CD4-positive, alpha-beta memory T cell (primary cell): ENCODE data around the gene KLHL22. TPM values are rescaled to one million over a fixed set of nuclear protein-coding genes. Genes with fewer than 3 reads are reported as not detected.

ENCODE experiments used
- CTCF ChIA-PET: fragments of 350-600 bp; sonication (Branson Sonifier 250); formaldehyde crosslinking; loops from one replicate; lab custom pipeline; 2021; ENCODE audit warnings: inconsistent platforms; ENCODE audit not compliant: partially characterized antibody; lab: Charles Lee
- POLR2A ChIA-PET: fragments of 350-600 bp; sonication (Branson Sonifier 250); formaldehyde crosslinking; loops from one replicate; lab custom pipeline; 2021; ENCODE audit not compliant: partially characterized antibody; lab: Charles Lee
- DNase-seq, 5 donors: peaks; one replicate each; pipeline versions ENCODE4 v3.0.0 to v3.0.0-alpha.2; 2020 to 2022; ENCODE audit warnings: mixed read lengths in 1 of 5
- H3K27ac ChIP-seq: one replicate; pipeline ENCODE4 v1.7.0; 2013; ENCODE audit warnings: low read depth, low read length
- H3K27me3 ChIP-seq: 2 replicates; pipeline ENCODE4 v1.7.0; 2013; ENCODE audit warnings: mild to moderate bottlenecking, low read length, moderate library complexity; ENCODE audit not compliant: insufficient read depth
- H3K36me3 ChIP-seq: 2 replicates; pipeline ENCODE4 v1.7.0; 2013; ENCODE audit warnings: mild to moderate bottlenecking, low read length, moderate library complexity; ENCODE audit not compliant: insufficient read depth
- H3K4me1 ChIP-seq: 2 replicates; pipeline ENCODE4 v1.7.0; 2013; ENCODE audit warnings: mild to moderate bottlenecking, low read length, moderate library complexity; ENCODE audit not compliant: insufficient read depth
- H3K4me3 ChIP-seq, 2 donors: one replicate each; pipeline ENCODE4 v1.7.0; 2013; ENCODE audit warnings: low read length in 2 of 2, mild to moderate bottlenecking in 1 of 2
- H3K9me3 ChIP-seq, 2 donors: one replicate each; pipeline ENCODE4 v1.7.0; 2013; ENCODE audit warnings: low read length in 2 of 2, control low read depth in 1 of 2; ENCODE audit not compliant: control insufficient read depth in 1 of 2
- H3K27ac Mint-ChIP-seq, 7 donors: one replicate each; pipeline ENCODE4 v1.8.0; 2020 to 2021; ENCODE audit warnings: mixed read lengths in 7 of 7, mild to moderate bottlenecking in 6 of 7, inconsistent platforms in 3 of 7, moderate library complexity in 3 of 7
- H3K27me3 Mint-ChIP-seq, 2 donors: one replicate each; pipeline ENCODE4 v1.8.0; 2020 to 2021; ENCODE audit warnings: mixed read lengths in 2 of 2
- H3K36me3 Mint-ChIP-seq, 2 donors: one replicate each; pipeline ENCODE4 v1.8.0; 2020 to 2021; ENCODE audit warnings: mixed read lengths in 2 of 2, inconsistent platforms in 1 of 2, mild to moderate bottlenecking in 1 of 2
- H3K4me1 Mint-ChIP-seq, 4 donors: one replicate each; pipeline ENCODE4 v1.8.0; 2020 to 2021; ENCODE audit warnings: mixed read lengths in 4 of 4, mild to moderate bottlenecking in 1 of 4
- H3K4me3 Mint-ChIP-seq, 8 donors: one replicate each; pipeline ENCODE4 v1.8.0; 2020 to 2021; ENCODE audit warnings: mixed read lengths in 8 of 8, mild to moderate bottlenecking in 7 of 8, moderate library complexity in 6 of 8, inconsistent platforms in 3 of 8
- H3K9me3 Mint-ChIP-seq, 8 donors: one replicate each; pipeline ENCODE4 v1.8.0; 2020 to 2021; ENCODE audit warnings: mixed read lengths in 8 of 8, mild to moderate bottlenecking in 5 of 8, inconsistent platforms in 3 of 8, moderate library complexity in 1 of 8
- intact Hi-C: fragments of 100-400 bp; cut with micrococcal nuclease; formaldehyde crosslinking; loops from one replicate; pipeline ENCODE4 v1.15.1; 2023
- polyA plus RNA-seq, 2 donors: library from polyadenylated mRNA; unstranded; fragments of 300-500 nt; fragmentation: Illumina TruSeq; gene quantifications; one replicate each; pipeline ENCODE4 v1.2.3, GENCODE V29; 2021
- total RNA-seq, 2 experiments: library from RNA; stranded (reverse); gene quantifications; one replicate each; pipeline ENCODE4 v1.2.3, GENCODE V29; 2021

Gene KLHL22
- total and polyA plus RNA-seq, 4 experiments from 2014 or later: 19.4 to 63.1 (median 42.0) TPM

GRCh38 chr22:20458530-20459151, 37.0 kb downstream of the KLHL22 start:
- Histone ChIP-seq H3K36me3 (peaks cover 5% of the 10 kb centered on the region), H3K9me3 (no peaks in the 10 kb centered on the region), H3K27me3 (no peaks in the 10 kb centered on the region), H3K4me1 (peaks cover 40% of the 10 kb centered on the region), H3K4me3 (no peak overlapping the region), H3K27ac (no peak overlapping the region)
- H3K4me3 Mint-ChIP-seq: no peak overlapping the region
- no peaks in the 10 kb centered on the region for H3K27me3 Mint-ChIP-seq
- ChIA-PET POLR2A (interaction anchor here (1.0 to 1.1 kb wide), 2 partner anchors 22 to 93 kb away, joined by 3 read pairs; no protein-coding TSS in a partner anchor), CTCF (interaction anchor here (0.7 to 1.0 kb wide), 2 partner anchors 40 to 138 kb away, joined by 4 to 6 read pairs; no protein-coding TSS in a partner anchor)
- H3K36me3 Mint-ChIP-seq: peaks cover 34 to 45% of the 10 kb centered on the region in 2 donors
- H3K27ac Mint-ChIP-seq: peak overlapping the region in 3 of 7 donors; percentile 35 to 70 (median 47)
- intact Hi-C loops: no loop called here
- H3K4me1 Mint-ChIP-seq: peaks cover 30 to 65% (median 38%) of the 10 kb centered on the region in 4 donors
- H3K9me3 Mint-ChIP-seq: peaks cover 0 to under 1% (median 0%) of the 10 kb centered on the region in 8 donors
- no peak for DNase-seq

- intact Hi-C loops: loop anchor here (2.0 kb wide), 1 partner anchor 39 kb away; no protein-coding TSS in a partner anchor
- Mint-ChIP-seq H3K4me3 (no peak overlapping the region), H3K4me1 (peaks cover 21 to 56% (median 30%) of the 10 kb centered on the region in 4 donors), H3K27ac (peak overlapping the region in 3 of 7 donors; percentile 18 to 48 (median 27)), H3K36me3 (peaks cover 37 to 45% of the 10 kb centered on the region in 2 donors), H3K9me3 (no peaks in the 10 kb centered on the region), H3K27me3 (no peaks in the 10 kb centered on the region)
- ChIA-PET POLR2A (interaction anchor here (1.7 to 1.9 kb wide), 2 partner anchors 29 to 102 kb away, joined by 6 to 8 read pairs; no protein-coding TSS in a partner anchor), CTCF (interaction anchor here (0.7 to 4.9 kb wide), 7 partner anchors 20 to 146 kb away, joined by 3 to 107 read pairs (median 6); no protein-coding TSS in a partner anchor)
- Histone ChIP-seq H3K27me3 (no peaks in the 10 kb centered on the region), H3K27ac (no peak overlapping the region), H3K4me1 (peaks cover 30% of the 10 kb centered on the region), H3K36me3 (peaks cover 5% of the 10 kb centered on the region), H3K4me3 (no peak overlapping the region), H3K9me3 (no peaks in the 10 kb centered on the region)
- no peak for DNase-seq
Measured at GRCh38 chr22:20457506-20458240, 37.9 kb downstream of the KLHL22 start.

- Mint-ChIP-seq H3K36me3 (peaks cover 41 to 53% of the 10 kb centered on the region in 2 donors), H3K27me3 (no peaks in the 10 kb centered on the region), H3K4me1 (peaks cover 18 to 51% (median 26%) of the 10 kb centered on the region in 4 donors), H3K9me3 (no peaks in the 10 kb centered on the region), H3K4me3 (no peak overlapping the region), H3K27ac (peak overlapping the region in 4 of 7 donors; percentile 37 to 75 (median 73))
- H3K4me3 ChIP-seq: no peak overlapping the region
- no peak for DNase-seq
- H3K36me3 ChIP-seq: peaks cover 5% of the 10 kb centered on the region
- intact Hi-C loops: loop anchor here (1.0 to 2.0 kb wide), 3 partner anchors 27 to 40 kb away; no protein-coding TSS in a partner anchor
- POLR2A ChIA-PET: interaction anchor here (1.4 to 3.3 kb wide), 5 partner anchors 8 to 103 kb away, joined by 4 to 14 read pairs (median 8); partner anchors contain the start of gene MED15
- no peaks in the 10 kb centered on the region for H3K27me3 ChIP-seq
- H3K27ac ChIP-seq: no peak overlapping the region
- CTCF ChIA-PET: interaction anchor here (0.6 to 4.9 kb wide), 27 partner anchors 8 to 299 kb away, joined by 3 to 107 read pairs (median 4); partner anchors contain the start of gene MED15
- peaks cover 25% of the 10 kb centered on the region for H3K4me1 ChIP-seq
- no peaks in the 10 kb centered on the region for H3K9me3 ChIP-seq
Measured at GRCh38 chr22:20456722-20457076, 38.9 kb downstream of the KLHL22 start.

- H3K4me1 ChIP-seq: peaks cover 25% of the 10 kb centered on the region
- peak; percentile 72 to 79 (median 74) for DNase-seq
- no peaks in the 10 kb centered on the region for H3K9me3 Mint-ChIP-seq
- H3K4me1 Mint-ChIP-seq: peaks cover 18 to 49% (median 25%) of the 10 kb centered on the region in 4 donors
- peaks cover 5% of the 10 kb centered on the region for H3K36me3 ChIP-seq
- no peaks in the 10 kb centered on the region for H3K27me3 Mint-ChIP-seq
- no peak overlapping the region for H3K4me3 ChIP-seq
- H3K4me3 Mint-ChIP-seq: peak overlapping the region in 3 of 8 donors; percentile 9 to 20 (median 15)
- intact Hi-C loops: loop anchor here (1.0 to 2.0 kb wide), 3 partner anchors 27 to 41 kb away; no protein-coding TSS in a partner anchor
- H3K27ac Mint-ChIP-seq: peak overlapping the region in 6 of 7 donors; percentile 2 to 75 (median 54)
- H3K27ac ChIP-seq: no peak overlapping the region
- ChIA-PET POLR2A (interaction anchor here (1.4 to 3.3 kb wide), 5 partner anchors 8 to 103 kb away, joined by 4 to 14 read pairs (median 8); partner anchors contain the start of gene MED15), CTCF (interaction anchor here (0.6 to 4.9 kb wide), 30 partner anchors 8 to 299 kb away, joined by 3 to 107 read pairs (median 4); partner anchors contain the start of gene MED15)
- no peaks in the 10 kb centered on the region for H3K27me3 ChIP-seq
- no peaks in the 10 kb centered on the region for H3K9me3 ChIP-seq
- peaks cover 44 to 56% of the 10 kb centered on the region in 2 donors for H3K36me3 Mint-ChIP-seq
Measured at GRCh38 chr22:20456064-20456721, 39.4 kb downstream of the KLHL22 start.

GRCh38 chr22:20455709-20456063, 39.9 kb downstream of the KLHL22 start:
- Mint-ChIP-seq H3K27me3 (no peaks in the 10 kb centered on the region), H3K4me1 (peaks cover 15 to 44% (median 21%) of the 10 kb centered on the region in 4 donors), H3K9me3 (no peaks in the 10 kb centered on the region), H3K36me3 (peaks cover 43 to 54% of the 10 kb centered on the region in 2 donors), H3K27ac (no peak overlapping the region), H3K4me3 (no peak overlapping the region)
- Histone ChIP-seq H3K27ac (no peak overlapping the region), H3K4me1 (peaks cover 25% of the 10 kb centered on the region), H3K36me3 (peaks cover 5% of the 10 kb centered on the region), H3K4me3 (no peak overlapping the region), H3K27me3 (no peaks in the 10 kb centered on the region), H3K9me3 (no peaks in the 10 kb centered on the region)
- intact Hi-C loops: loop anchor here (1.0 to 2.0 kb wide), 3 partner anchors 26 to 41 kb away; no protein-coding TSS in a partner anchor
- no peak for DNase-seq
- ChIA-PET POLR2A (interaction anchor here (1.4 to 3.3 kb wide), 4 partner anchors 9 to 104 kb away, joined by 4 to 14 read pairs (median 10); partner anchors contain the start of gene MED15), CTCF (interaction anchor here (0.8 to 4.9 kb wide), 21 partner anchors 9 to 299 kb away, joined by 3 to 107 read pairs (median 4); partner anchors contain the start of gene MED15)

- Mint-ChIP-seq H3K4me3 (peak overlapping the region in 1 of 8 donors; percentile 18), H3K4me1 (peaks cover 9 to 28% (median 12%) of the 10 kb centered on the region in 4 donors), H3K9me3 (no peaks in the 10 kb centered on the region), H3K27ac (no peak overlapping the region), H3K27me3 (no peaks in the 10 kb centered on the region), H3K36me3 (peaks cover 33 to 46% of the 10 kb centered on the region in 2 donors)
- H3K4me1 ChIP-seq: peaks cover 9% of the 10 kb centered on the region
- no peak overlapping the region for H3K4me3 ChIP-seq
- intact Hi-C loops: no loop called here
- H3K27me3 ChIP-seq: no peaks in the 10 kb centered on the region
- DNase-seq: no peak
- POLR2A ChIA-PET: no interaction called here
- CTCF ChIA-PET: interaction anchor here (0.7 to 4.9 kb wide), 4 partner anchors 12 to 297 kb away, joined by 3 to 107 read pairs (median 18); no protein-coding TSS in a partner anchor
- no peak overlapping the region for H3K27ac ChIP-seq
- no peaks in the 10 kb centered on the region for H3K9me3 ChIP-seq
- H3K36me3 ChIP-seq: peaks cover 5% of the 10 kb centered on the region
Measured at GRCh38 chr22:20453222-20453621, 42.4 kb downstream of the KLHL22 start.
